GM12878 (cell line): ENCODE results near the gene NTPCR.

Experiments
- CTCF ChIP-seq, 3 experiments: IDR thresholded peaks in 2 of 3; conservative IDR thresholded peaks in 1 of 3; 2 replicates each; pipeline ENCODE4 v1.5.1; 2011; ENCODE audit warnings: low read depth in 3 of 3, low read length in 3 of 3, mild to moderate bottlenecking in 3 of 3, control low read depth in 2 of 3, moderate library complexity in 2 of 3, inconsistent platforms in 1 of 3, mixed read lengths in 1 of 3; ENCODE audit not compliant: control insufficient read depth in 2 of 3, insufficient read depth in 1 of 3; ENCODE audit errors: extremely low read depth in 1 of 3
- EP300 ChIP-seq, 2 experiments: fragments of 150-350 bp in 1 of 2; IDR thresholded peaks; 2 replicates each; pipeline ENCODE4 v1.6.1; 2011 to 2012; ENCODE audit warnings: low read depth in 2 of 2, low read length in 2 of 2, borderline replicate concordance in 1 of 2, improper control_type of control experiment in 1 of 2, inconsistent platforms in 1 of 2; ENCODE audit not compliant: control insufficient read depth in 1 of 2
- POLR2A ChIP-seq: IDR thresholded peaks from 2 replicates; pipeline ENCODE4 v1.6.1; 2011; ENCODE audit warnings: low read depth, mild to moderate bottlenecking, low read length
- ZBTB33 ChIP-seq: fragments of 450-650 bp; IDR thresholded peaks from 2 replicates; pipeline ENCODE4 v1.6.1; 2017; ENCODE audit warnings: mild to moderate bottlenecking

- TF ChIP-seq EP300 (IDR thresholded peaks at IDR 0.05; ENCODE audit: borderline replicate concordance in 1 of 2, control insufficient read depth in 1 of 2, low read depth in 2 of 2, low read length in 2 of 2) (no peak), CTCF (IDR thresholded peaks at IDR 0.05 in 2 of 3, conservative IDR thresholded peaks at IDR 0.05 in 1 of 3; ENCODE audit: control insufficient read depth in 2 of 3, extremely low read depth in 1 of 3, insufficient read depth in 1 of 3, low read depth in 3 of 3, low read length in 3 of 3) (no peak), ZBTB33 (no peak), POLR2A (no peak)
Observed at GRCh38 chr1:232924874-232925273, 25.5 kb upstream of the NTPCR start.
